ENCODE measurements around the gene NBPF3. TPM values are rescaled to one million over a fixed set of nuclear protein-coding genes. Genes with fewer than 3 reads are reported as not detected.
"Not testable (repeated sequence)": the region's sequence is repeated elsewhere in the genome, so short reads cannot be mapped to it uniquely, and the experiment has no call there.

NBPF3 gene
- total RNA-seq, 1 donor from 2014 or later, result 4.7 TPM

- intact Hi-C loops (cut with DNase I), result no loop called here
- ATAC-seq (no peak), DNase-seq (ENCODE audit: low spot score) (no peak)
These were observed 3.2 kb upstream of the NBPF3 start for GRCh38 chr1:21436488-21437340.

DNA sequence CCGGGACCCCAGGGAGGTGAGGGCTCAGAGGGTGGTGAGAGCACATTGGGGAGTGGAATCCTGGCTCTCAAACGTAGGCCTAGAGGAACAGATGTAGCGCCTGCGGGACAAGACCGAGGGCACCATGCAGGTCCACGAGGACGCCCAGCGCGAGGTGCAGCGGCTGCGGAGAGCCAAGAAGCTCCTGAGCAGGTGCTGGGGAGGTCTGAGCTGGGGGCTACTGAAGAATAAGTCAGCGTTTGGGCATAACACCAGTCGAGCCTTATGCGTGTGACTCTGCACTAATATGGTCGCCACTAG lies 2.6 kb upstream of the NBPF3 start:
- DNase-seq (ENCODE audit: low spot score) (no peak), ATAC-seq (no peak)
- intact Hi-C loops (cut with DNase I), result no loop called here

DNA sequence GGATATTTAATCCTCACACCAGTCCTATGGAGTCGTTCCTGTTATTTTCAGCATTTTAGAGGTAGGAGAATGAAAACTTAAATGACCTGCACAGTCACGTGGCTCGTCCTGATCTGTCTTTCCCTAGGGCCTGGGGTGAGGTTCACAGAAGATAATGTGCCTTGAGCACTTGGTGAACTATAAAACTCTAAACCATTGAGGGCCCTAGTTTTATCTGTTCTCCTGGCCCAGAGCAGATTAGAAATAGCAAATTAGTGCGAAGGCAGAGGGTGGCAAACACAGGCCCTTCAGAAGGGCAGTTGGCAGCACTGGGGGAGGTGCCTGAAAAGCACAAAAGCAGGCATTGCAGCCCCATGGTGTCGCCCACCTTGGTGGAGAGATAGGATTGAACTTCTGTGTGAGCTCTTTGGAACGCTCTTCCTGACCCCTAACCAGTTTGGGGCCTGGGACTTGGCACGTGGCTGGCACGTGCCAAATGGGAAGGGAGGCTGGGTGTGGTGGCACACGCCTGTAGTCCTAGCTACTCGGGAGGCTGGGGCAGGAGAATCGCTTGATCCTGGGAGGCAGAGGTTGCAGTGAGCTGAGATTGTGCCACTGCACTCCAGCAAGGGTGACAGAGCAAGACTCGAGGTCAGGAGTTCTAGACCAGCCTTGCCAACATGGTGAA lies 1.2 kb upstream of the NBPF3 start:
- intact Hi-C loops (cut with DNase I); DNase-seq (ENCODE audit: low spot score); ATAC-seq: not testable (repeated sequence)

GRCh38 chr1:21439345-21439720 lies 604 bp upstream of the NBPF3 start:
- no peak for ATAC-seq
- no peak for DNase-seq (ENCODE audit: low spot score)
- intact Hi-C loops (cut with DNase I), result no loop called here

DNA sequence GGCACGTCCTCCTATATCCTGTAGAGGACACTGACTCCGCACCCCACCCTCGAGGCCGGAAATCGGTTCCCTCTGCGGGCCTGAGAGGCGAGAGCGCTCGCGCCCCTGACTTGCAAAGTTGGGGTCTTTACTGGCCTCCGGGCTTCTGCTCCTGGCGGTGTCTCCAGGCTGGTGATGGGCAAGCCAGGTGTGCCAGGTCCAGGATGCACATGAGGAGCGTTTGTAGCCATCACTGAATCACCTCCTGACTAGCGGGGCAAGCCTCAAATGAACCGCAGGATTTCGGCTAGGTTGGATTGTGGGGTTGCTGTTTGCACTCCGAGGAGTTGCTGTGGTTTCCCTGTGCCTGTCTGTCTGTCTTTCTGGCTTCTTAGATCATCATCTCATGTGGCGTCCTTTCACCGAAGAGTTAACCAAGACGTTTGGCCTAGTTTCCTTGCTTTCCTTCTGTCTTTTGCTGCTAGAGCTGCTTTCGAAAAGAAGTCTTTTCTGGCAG lies 741 bp downstream of the NBPF3 start:
- intact Hi-C loops (cut with DNase I); DNase-seq (ENCODE audit: low spot score); ATAC-seq: not testable (repeated sequence)

DNA sequence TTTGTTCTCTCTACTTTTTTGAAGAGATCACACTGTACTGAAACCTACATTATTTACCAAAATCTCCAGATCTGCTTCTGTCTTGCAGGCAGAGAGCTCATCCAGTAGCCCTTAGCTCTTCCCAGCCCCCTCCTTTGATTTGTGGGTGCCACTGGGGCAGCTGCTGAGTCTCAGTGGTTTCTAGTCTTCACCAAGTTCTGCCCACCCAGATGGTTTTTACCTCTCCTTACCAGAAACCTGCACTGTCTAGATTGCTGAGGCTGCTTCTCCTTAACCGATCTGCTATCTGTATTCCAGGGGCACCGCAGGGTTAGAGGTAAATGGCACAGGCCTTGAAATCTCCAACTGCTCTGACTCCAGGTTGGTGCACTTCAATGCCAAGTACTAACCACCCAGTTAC lies 6.7 kb downstream of the NBPF3 start:
- DNase-seq (ENCODE audit: low spot score); intact Hi-C loops (cut with DNase I); ATAC-seq: not testable (repeated sequence)

GRCh38 chr1:21447311-21447710 lies 7.4 kb downstream of the NBPF3 start:
- ATAC-seq (no peak), DNase-seq (ENCODE audit: low spot score) (no peak)
- intact Hi-C loops (cut with DNase I), result no loop called here

DNA sequence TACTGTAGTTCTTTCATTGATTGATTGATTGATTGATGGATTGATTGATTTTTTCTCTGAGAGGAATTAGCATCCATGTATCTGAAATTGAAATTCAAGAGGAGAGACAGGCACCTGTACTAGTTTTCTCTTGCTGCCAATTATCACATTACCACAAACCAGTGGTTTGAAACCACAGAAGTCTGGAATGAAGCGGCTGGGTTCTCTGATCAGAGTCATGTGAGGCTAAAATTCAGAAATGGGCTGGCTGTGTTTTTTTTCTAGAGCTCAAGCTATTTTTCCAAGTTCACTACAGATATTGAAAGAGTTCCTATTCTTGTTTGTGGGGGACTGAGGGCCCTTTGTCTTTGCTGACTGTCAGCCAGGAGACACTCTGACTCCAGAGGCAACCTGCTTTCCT lies 10.0 kb downstream of the NBPF3 start:
- DNase-seq (ENCODE audit: low spot score) (no peak), ATAC-seq (no peak)
- intact Hi-C loops (cut with DNase I), result no loop called here

GRCh38 chr1:21451212-21451611 lies 11.3 kb downstream of the NBPF3 start:
- no peak for ATAC-seq
- intact Hi-C loops (cut with DNase I), result no loop called here

GRCh38 chr1:21451981-21452411 lies 12.1 kb downstream of the NBPF3 start:
- ATAC-seq (no peak), DNase-seq (ENCODE audit: low spot score) (no peak)
- intact Hi-C loops (cut with DNase I), result no loop called here

More at GRCh38 chr1:21451212-21451611, 11.3 kb downstream of the NBPF3 start:
- no peak for DNase-seq (ENCODE audit: low spot score)

DNA sequence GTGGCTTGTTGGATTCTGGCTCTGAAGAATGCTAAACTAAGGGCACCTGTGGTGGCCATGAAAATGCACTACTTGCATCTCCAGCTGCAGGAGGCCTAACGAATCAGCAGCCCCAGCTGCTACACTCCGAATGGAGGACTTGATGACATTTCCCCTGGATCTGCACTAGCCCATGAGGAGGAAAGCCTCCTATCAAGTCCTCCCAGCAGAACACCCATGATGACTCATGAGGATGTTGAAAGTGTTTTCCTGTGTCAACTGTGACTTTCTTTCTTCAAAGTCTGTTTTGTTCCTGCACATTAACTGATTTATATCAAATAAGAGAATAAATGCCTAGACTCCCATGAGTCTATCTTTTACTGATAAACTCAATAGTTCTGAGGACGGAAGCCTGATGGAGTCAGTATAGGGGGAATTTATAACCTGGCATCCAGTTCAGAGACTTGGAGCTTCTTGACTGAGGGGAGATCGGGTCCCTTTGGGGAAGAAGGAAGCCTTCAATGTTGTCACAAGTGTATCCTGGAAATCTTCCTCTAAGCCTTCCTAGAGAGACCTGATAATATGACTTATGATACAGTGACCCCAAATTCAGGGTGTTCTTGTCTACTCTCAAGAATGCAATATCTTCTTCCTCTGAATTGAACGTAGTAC lies 14.2 kb downstream of the NBPF3 start:
- intact Hi-C loops (cut with DNase I); DNase-seq (ENCODE audit: low spot score); ATAC-seq: not testable (repeated sequence)

GRCh38 chr1:21454904-21455303 lies 15.0 kb downstream of the NBPF3 start:
- intact Hi-C loops (cut with DNase I); ATAC-seq; DNase-seq (ENCODE audit: low spot score): not testable (repeated sequence)

- DNase-seq (ENCODE audit: low spot score) (no peak), ATAC-seq (no peak)
- intact Hi-C loops (cut with DNase I), result no loop called here
These were observed 17.7 kb downstream of the NBPF3 start for GRCh38 chr1:21457654-21458053.

DNA sequence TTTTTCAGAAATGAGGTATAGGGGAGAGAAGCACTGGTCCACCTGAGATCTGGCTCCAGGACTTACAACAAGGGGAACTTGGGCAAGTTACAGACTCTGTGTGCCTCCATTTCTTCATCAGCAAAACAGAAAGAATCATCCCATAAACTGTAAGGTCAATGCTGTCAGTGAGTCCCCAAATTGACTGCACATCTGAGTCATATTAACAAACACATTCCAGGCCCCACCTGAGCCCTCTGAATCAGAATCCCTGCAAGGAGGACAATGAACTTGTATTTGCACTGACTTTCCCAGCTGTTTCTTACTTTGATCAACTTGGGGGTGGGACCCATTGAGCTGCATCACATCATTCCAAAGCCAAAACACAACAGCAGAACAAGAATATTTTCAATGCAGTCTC lies 25.2 kb downstream of the NBPF3 start:
- intact Hi-C loops (cut with DNase I); DNase-seq (ENCODE audit: low spot score); ATAC-seq: not testable (repeated sequence)

- intact Hi-C loops (cut with DNase I); DNase-seq (ENCODE audit: low spot score); ATAC-seq: not testable (repeated sequence)
These were observed 28.0 kb downstream of the NBPF3 start for GRCh38 chr1:21467946-21468345.

DNA sequence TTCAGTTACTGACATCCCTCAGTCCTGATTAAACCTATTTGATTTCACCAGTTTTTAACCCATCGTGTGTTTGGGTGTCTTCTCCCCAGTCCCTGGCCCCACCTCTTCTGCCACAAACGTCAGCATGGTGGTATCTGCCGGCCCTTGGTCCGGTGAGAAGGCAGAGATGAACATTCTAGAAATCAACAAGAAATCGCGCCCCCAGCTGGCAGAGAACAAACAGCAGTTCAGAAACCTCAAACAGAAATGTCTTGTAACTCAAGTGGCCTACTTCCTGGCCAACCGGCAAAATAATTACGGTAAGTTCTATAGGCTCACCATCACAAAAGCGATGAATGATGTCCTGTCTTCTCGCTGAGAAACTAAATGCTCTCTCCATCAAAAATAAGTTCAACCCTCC lies 28.7 kb downstream of the NBPF3 start:
- DNase-seq (ENCODE audit: low spot score), result no peak
- intact Hi-C loops (cut with DNase I), result no loop called here
- no peak for ATAC-seq

- ATAC-seq, result no peak
- no peak for DNase-seq (ENCODE audit: low spot score)
- intact Hi-C loops (cut with DNase I), result no loop called here
These were observed 29.6 kb downstream of the NBPF3 start for GRCh38 chr1:21469581-21469980.

- intact Hi-C loops (cut with DNase I), result no loop called here
- DNase-seq (ENCODE audit: low spot score), result no peak
- no peak for ATAC-seq
These were observed 32.9 kb downstream of the NBPF3 start for GRCh38 chr1:21472861-21473260.

GRCh38 chr1:21478356-21478755 lies 38.4 kb downstream of the NBPF3 start:
- intact Hi-C loops (cut with DNase I), result no loop called here
- ATAC-seq, result no peak
- no peak for DNase-seq (ENCODE audit: low spot score)

GRCh38 chr1:21483881-21484280 lies 43.9 kb downstream of the NBPF3 start:
- intact Hi-C loops (cut with DNase I); ATAC-seq: not testable (repeated sequence)

More at GRCh38 chr1:21483881-21484280, 43.9 kb downstream of the NBPF3 start:
- DNase-seq (ENCODE audit: low spot score), result not testable (repeated sequence)
